HL-60 (cell line): Measurements from ENCODE around the gene TSPO.

Source experiments
- DNase-seq, 2 experiments: peaks; one replicate each; pipeline ENCODE4 v3.0.0-alpha.2; 2010 to 2020; ENCODE audit warnings: low read depth in 1 of 2, low spot score in 1 of 2
- H3K27ac ChIP-seq: fragments of 250-450 bp; sonication (Bioruptor Pico); replicated peaks from 2 replicates; pipeline ENCODE4 v1.5.1; 2020; ENCODE audit warnings: mild to moderate bottlenecking, moderate library complexity
- H3K27me3 ChIP-seq: fragments of 250-450 bp; sonication (Bioruptor Pico); 2 replicates; pipeline ENCODE4 v1.5.1; 2021; ENCODE audit warnings: mild to moderate bottlenecking, moderate library complexity; ENCODE audit not compliant: insufficient read depth, poor library complexity, severe bottlenecking
- H3K4me3 ChIP-seq: replicated peaks from 2 replicates; pipeline ENCODE4 v1.5.1; 2011; ENCODE audit warnings: mild to moderate bottlenecking, control low read depth, low read length; ENCODE audit not compliant: insufficient read depth
- GABPA ChIP-seq: IDR thresholded peaks from 2 replicates; pipeline ENCODE4 v1.6.1; 2012; ENCODE audit warnings: low read depth
- POLR2AphosphoS5 ChIP-seq: IDR thresholded peaks from 2 replicates; pipeline ENCODE4 v1.6.1; 2012; ENCODE audit warnings: low read depth
- SPI1 ChIP-seq: IDR thresholded peaks from 2 replicates; pipeline ENCODE4 v1.6.1; 2012; ENCODE audit warnings: low read depth, mild to moderate bottlenecking, borderline replicate concordance
- TF ChIP-seq, protein P1 (sequence below): IDR thresholded peaks from 2 replicates; pipeline ENCODE4 v1.6.1; 2012; ENCODE audit warnings: low read depth; ENCODE audit not compliant: insufficient replicate concordance
- TF ChIP-seq, protein P2 (sequence below): IDR thresholded peaks from one replicate; pipeline ENCODE4 v1.5.1; 2011; ENCODE audit warnings: low read length, control low read depth, inconsistent platforms; ENCODE audit not compliant: insufficient read depth

The TSPO gene

DNA sequence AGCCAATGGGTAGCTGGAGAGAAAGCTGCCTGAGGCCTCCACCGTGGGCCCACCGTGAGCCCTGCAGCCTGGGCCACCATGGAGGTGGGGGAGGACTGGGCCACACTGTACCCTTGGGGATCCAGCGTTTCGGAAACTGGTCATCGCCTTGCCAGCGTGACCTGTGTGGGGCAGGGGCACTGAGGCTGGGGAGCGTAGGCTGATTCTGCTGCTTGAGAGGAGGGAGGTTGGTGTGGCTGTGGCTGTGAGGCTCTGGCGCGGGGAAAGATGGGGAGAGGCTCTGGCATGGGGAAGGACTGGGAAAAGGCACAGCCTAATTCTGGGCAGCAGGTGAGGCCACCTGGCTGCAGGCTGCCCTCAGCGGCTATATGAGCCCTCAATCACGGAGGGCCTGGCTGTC, 48.2 kb downstream of the TSPO start:
- DNase-seq: no peak
- Histone ChIP-seq H3K27ac (no peak overlapping the region), H3K27me3 (no peaks in the 10 kb centered on the region), H3K4me3 (no peak overlapping the region)
- TF ChIP-seq, protein P1, sequence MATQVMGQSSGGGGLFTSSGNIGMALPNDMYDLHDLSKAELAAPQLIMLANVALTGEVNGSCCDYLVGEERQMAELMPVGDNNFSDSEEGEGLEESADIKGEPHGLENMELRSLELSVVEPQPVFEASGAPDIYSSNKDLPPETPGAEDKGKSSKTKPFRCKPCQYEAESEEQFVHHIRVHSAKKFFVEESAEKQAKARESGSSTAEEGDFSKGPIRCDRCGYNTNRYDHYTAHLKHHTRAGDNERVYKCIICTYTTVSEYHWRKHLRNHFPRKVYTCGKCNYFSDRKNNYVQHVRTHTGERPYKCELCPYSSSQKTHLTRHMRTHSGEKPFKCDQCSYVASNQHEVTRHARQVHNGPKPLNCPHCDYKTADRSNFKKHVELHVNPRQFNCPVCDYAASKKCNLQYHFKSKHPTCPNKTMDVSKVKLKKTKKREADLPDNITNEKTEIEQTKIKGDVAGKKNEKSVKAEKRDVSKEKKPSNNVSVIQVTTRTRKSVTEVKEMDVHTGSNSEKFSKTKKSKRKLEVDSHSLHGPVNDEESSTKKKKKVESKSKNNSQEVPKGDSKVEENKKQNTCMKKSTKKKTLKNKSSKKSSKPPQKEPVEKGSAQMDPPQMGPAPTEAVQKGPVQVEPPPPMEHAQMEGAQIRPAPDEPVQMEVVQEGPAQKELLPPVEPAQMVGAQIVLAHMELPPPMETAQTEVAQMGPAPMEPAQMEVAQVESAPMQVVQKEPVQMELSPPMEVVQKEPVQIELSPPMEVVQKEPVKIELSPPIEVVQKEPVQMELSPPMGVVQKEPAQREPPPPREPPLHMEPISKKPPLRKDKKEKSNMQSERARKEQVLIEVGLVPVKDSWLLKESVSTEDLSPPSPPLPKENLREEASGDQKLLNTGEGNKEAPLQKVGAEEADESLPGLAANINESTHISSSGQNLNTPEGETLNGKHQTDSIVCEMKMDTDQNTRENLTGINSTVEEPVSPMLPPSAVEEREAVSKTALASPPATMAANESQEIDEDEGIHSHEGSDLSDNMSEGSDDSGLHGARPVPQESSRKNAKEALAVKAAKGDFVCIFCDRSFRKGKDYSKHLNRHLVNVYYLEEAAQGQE: no peak
- no peak for TF ChIP-seq GABPA

DNA sequence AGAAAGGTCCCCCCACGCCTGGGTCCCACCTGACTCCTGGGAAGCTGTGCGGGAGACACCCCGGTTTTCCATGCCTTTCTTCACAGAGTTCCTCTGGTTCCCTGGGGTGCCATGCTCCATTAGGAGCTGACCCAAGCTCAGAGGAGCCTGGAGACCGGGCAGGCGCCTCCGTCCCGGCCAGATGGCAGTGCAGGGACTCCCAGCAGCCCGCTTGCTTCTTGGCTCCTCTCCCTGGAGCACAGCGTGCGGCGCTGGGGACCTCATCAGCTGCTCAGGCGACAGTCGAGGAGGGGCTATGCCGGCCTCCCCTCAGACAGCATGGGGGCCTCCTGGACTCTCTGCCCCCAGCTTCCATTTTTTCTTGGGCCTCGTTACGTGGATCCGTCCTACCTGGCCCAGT, 48.7 kb downstream of the TSPO start:
- Histone ChIP-seq H3K4me3 (no peak overlapping the region), H3K27ac (no peak overlapping the region), H3K27me3 (no peaks in the 10 kb centered on the region)
- no peak for TF ChIP-seq SPI1
- TF ChIP-seq, protein P2, sequence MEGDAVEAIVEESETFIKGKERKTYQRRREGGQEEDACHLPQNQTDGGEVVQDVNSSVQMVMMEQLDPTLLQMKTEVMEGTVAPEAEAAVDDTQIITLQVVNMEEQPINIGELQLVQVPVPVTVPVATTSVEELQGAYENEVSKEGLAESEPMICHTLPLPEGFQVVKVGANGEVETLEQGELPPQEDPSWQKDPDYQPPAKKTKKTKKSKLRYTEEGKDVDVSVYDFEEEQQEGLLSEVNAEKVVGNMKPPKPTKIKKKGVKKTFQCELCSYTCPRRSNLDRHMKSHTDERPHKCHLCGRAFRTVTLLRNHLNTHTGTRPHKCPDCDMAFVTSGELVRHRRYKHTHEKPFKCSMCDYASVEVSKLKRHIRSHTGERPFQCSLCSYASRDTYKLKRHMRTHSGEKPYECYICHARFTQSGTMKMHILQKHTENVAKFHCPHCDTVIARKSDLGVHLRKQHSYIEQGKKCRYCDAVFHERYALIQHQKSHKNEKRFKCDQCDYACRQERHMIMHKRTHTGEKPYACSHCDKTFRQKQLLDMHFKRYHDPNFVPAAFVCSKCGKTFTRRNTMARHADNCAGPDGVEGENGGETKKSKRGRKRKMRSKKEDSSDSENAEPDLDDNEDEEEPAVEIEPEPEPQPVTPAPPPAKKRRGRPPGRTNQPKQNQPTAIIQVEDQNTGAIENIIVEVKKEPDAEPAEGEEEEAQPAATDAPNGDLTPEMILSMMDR: no peak
- DNase-seq: no peak

DNA sequence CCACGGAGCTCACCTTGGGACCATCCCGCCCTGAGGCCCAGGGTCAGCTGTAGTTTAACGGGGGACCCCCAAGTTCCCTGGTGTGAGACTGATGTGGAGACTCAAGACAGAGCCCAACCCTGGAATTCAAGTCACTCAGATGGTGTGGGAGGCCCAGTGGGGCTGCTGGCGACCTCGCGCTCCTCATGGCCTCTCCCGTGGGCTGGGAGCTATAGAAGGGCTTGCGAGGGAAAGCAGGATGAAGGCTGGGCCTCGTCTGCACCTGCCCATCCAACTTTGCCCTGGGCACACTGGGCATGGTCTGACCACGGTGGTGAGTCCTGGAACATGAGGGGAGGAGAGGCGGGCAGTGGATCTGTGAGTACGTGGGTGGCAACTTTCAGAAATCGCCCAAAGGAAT, 49.2 kb downstream of the TSPO start:
- no peaks in the 10 kb centered on the region for H3K27me3 ChIP-seq
- TF ChIP-seq SPI1 (no peak), GABPA (no peak), POLR2AphosphoS5 (no peak)
- TF ChIP-seq, protein P1: no peak
- TF ChIP-seq, protein P2: no peak
- no peak for DNase-seq
- H3K4me3 ChIP-seq: no peak overlapping the region
- no peak overlapping the region for H3K27ac ChIP-seq

DNA sequence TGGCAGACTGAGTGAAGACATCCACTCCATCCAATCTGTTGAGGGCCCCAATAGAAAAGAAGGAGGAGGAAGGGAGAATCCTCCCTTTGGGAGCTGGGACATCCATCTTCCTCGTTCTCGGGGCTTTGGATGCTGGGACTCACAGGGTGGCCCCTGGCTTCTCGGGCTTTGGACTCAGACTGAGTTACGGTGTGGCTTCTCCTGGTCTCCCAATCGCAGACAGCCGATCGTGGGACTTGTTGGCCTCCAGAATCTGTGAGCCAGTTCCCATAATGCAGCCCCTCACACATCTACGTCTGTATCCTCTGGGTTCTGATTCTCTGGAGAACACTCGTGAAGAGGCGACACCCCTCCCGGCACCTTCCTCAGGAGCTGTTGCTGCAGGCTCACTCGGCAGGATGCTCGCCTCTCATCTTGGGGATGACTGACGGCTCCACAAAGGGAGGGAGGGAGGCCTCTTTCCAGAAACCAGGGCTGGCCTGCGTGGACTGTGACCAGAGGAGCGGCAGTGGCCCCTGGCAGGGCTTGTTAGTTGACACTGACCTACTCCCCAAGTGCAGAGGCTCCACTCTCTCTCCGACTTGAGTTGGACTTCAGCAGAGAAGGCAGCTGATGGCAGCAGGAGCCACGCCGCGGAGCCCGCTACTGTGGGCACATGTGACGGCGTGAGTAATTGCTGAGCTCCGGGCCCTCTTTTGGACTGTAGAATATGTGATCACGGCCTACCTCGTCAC, 50.3 kb downstream of the TSPO start:
- TF ChIP-seq GABPA (no peak), SPI1 (no peak), POLR2AphosphoS5 (no peak)
- TF ChIP-seq, protein P1: no peak
- TF ChIP-seq, protein P2: no peak
- Histone ChIP-seq H3K4me3 (no peak overlapping the region), H3K27me3 (no peaks in the 10 kb centered on the region), H3K27ac (no peak overlapping the region)
- no peak for DNase-seq
